Activated gamma-delta T cell treated with anti-CD3 and anti-CD28 coated beads, Interleukin-2, amount 50 U/mL, for 16 hours (primary cell): Measurements from ENCODE around the gene ENTPD2.

Source experiments
- DNase-seq: peaks from one replicate; pipeline ENCODE4 v3.0.0-alpha.2; 2020; ENCODE audit warnings: low read depth

The ENTPD2 gene

DNA sequence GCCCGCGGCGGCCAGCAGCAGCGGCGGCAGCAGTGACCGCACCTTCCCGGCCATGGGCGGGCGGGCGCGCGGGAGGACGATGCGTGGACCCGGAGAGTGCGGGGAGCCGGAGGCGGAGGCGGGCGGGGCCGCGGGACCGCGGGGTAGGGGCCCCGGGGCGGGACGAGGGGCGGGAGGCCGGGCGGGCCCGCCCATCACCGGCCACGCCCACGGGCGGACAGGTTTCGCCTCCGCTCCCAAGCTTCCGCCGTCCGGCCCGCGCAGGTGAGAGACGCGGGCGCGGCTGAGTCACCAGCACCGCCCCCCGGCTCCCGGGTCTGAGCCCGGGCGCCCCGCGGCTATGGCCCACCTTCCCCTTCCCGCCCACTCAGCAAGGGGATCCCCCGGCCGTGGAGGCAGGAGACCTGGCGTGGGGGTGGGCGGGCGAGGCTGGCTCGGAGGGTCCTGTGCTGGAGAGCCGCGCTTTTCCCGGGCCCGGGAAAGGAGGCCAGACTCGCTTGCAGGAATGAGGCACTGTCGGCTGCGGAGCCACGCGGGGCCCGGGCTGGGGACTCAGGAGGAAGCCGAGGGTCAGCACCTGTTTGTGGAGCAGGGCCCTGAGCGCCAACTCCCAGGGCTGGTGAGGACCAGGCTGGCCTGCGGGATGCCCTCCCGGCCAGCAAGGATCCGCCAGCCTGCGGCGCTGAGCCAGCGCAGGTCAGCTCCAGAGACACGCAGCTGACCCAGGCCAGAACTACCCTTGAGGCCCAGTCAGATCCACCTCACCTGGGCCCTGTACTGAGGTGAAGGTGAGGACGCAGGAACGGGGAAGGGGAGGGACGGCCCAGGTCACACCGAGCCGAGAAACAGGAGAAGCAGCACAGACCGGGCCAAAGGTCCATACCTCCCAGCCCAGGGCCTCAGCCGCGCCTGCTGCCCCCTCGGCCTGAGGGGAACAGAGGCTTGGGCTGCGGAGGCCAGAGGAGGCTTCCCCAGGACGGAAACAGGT, at the start of gene ENTPD2:
ENTPD2 (minus strand) TSS at position 118 of the 988 bp plus-strand sequence; CDS start at position 54, 64 bp downstream.
- DNase-seq, result no peak

DNA sequence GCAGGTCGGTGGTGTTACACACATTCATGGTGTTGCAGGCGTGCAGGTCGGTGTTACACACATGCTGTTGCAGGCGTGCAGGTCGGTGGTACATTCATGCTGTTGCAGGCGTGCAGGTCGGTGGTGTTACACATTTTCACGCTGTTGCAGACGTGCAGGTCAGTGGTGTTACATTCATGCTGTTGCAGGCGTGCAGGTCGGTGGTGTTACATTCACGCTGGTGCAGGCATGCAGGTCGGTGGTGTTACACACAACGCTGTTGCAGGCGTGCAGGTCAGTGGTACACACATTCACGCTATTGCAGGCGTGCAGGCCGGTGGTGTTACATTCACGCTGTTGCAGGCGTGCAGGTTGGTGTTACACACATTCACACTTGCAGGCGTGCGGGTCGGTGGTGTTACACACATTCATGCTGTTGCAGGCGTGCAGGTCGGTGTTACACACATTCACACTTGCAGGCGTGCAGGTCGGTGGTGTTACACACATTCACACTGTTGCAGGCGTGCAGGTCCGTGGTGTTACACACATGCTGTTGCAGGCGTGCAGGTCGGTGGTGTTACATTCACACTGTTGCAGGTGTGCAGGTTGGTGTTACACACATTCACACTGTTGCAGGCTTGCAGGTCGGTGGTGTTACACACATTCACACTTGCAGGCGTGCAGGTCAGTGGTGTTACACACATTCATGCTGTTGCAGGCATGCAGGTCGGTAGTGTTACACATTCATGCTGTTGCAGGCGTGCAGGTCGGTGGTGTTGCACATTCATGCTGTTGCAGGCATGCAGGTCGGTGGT, 49.5 kb upstream of the ENTPD2 start:
- no peak for DNase-seq

DNA sequence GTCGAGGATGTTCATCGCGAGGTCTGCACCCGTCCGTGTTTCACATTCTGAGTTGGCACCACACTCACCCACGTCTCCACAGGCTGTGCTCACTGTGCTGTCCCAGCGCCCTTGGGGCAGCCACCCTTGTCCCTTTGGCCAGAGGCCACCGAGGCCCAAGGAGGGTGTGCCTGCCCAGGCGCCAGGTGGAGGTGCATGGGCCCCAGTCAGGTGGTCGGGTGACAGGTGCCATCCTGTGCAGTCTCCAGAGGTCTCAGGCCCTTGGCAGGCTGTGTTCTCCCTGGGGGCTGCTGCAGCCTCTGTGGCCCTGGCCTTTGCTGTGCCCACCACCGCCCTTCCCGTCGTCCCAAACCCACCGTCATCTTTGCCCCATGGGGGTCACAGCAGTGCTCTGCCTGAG, 45.4 kb upstream of the ENTPD2 start:
- DNase-seq, result no peak

DNA sequence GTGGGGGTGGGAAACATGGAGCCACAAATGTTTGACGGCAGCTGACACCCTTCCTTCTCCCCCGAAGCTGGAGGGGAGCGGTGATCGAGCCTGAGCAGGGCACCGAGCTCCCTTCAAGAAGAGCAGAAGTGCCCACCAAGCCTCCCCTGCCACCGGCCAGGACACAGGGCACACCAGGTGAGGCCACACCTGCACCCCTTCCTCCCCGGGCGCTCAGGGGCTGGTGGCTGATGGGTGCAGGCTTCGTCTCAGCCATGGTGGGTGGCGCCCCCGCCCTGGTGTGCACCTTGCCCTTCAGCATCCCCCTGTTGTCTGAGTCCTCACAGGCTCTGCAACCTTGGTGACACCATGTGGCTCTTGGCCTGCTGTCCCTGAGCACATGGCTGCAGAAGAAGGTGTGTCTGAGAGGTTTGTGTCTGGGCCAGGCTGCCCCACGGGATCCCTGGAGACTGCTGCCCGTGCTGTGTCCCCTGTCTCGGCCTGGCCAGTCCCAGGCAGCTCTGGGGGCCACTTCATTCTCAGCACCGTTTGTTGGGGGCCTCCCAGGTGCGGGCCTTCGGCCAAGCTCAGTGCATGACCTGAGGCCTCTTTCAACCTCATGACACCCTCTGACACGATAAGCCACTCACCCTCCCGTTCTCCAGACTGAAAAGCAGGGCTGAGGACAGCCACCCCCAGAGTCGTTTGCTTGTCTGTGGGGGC, 44.1 kb upstream of the ENTPD2 start:
- DNase-seq, result no peak

DNA sequence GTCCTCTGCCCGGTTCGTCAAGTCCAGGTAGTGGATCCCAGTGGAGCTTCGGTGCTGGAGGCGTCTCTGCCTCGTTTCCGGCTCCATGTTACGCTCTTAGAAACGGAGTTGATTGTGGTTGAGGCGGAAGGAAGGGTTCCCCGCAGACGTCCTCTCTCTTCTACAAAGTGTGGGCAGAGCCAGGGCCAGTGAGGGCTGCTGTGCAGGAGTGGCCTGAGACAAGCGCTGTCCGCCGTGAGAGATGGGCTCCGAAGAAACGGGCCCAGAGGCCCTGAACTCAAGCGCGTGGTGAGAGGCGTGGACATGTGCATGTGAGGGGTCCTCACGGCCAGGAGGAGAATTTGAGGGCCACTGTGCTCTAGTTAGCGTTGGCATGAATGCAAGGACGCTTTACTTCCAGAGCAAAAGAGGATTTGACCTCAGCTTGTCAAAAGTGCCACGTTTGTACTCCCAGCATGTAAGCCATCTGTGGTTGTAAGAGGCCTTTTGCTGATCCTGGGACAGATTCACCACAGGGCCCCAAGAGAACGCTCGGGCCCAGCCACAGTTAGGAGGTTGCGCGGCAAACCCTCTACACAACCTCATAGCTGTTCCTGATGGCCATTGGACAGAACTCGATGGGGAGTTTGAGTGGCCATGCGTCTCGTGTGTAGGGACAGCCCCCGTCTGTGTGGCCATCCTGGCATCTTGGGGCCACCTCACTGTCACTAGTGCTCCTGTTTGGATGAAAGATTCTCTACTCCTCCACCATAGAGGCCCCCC, 43.1 kb upstream of the ENTPD2 start:
- no peak for DNase-seq

DNA sequence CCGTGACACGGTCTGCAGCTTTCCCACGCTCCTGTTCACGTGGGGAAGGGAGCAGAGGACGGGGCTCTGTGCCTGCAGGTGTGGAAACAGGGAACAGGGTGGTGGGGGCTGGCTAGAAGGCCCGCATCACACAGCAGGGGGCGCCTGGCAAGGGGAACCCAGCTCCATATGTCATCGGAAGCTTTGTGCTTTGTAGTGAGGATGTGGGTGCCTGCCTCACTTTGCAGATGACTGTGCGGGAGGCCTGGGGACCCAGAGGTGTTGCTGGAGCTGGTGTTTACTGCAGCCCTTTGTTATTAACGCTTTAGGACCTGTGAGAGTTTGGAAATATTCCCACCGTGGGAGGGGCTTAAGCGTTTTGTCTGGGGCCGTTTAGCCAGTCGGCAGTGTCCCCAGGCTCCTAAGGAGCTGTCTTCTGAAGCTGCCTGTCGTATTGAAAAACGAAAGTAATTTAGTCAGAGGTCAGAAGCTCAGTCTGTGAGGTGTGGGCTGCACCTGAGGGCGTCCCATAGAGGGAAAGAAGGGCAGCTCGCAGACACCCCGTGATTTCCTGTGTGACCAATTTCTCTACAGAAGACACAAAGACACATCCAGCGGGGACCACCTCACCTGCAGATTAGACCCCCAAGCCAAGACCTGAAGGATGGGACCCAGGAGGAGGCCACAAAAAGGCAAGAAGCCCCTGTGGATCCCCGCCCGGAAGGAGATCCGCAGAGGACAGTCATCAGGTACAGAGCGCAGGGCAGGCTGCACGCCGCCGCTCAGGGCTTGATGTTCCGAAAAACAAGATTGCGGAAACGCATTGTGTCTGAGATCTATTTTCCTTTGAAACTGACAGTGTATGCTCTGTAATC, 42.0 kb upstream of the ENTPD2 start:
- peak; percentile 84 for DNase-seq

DNA sequence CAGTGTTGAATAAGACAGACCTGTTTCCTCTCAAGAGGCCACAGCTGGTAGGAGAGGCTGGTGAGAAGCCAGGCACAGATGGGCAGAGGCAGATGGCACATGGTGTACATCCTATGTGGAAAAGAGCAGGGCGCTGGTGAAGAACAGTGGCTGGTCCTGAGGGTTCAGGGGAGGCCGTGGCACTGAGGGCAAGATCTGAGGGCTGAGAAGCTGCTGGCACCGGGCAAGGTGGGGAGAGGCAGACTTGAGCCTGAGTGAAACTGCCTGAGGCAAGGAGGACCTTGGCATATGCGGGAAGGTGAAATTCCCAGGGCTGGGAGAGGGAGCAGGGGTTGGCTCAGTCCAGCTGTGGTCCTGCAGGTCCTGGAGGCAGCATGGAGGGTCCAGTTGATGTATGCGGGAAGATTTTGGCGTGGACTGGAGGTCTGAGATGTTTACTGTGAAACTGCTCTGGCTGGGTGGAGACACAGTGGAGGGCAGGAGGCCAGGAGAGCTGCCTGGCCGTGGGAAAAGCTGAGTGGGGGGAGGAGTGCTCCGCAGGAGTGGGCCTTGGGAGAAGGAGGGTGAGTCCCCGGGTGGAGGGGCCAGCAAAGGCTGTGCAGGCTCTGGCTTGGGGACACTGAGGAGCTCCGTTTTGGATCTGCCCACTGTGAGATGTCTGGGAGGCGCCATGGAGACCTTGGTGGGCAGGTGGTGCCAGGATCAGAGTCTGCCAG, 35.5 kb upstream of the ENTPD2 start:
- no peak for DNase-seq

DNA sequence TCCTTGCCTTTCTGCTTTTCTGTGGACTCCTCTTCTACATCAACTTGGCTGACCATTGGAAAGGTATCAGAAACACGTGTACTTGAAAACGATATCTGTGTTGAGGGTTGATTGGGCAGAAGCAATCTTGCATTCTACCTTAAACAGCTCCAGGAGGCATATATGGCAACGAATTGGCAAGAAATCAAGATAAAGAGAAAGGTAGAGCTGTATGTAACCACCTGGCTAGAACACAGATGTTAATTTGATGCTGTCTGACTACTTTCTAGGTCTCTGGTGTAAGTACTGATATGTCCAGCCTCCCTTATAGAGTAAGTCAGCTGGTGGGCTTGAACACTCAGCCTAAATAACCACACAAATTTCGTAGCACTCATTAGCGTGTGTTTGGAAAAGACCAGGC, 34.3 kb upstream of the ENTPD2 start:
- DNase-seq, result no peak

DNA sequence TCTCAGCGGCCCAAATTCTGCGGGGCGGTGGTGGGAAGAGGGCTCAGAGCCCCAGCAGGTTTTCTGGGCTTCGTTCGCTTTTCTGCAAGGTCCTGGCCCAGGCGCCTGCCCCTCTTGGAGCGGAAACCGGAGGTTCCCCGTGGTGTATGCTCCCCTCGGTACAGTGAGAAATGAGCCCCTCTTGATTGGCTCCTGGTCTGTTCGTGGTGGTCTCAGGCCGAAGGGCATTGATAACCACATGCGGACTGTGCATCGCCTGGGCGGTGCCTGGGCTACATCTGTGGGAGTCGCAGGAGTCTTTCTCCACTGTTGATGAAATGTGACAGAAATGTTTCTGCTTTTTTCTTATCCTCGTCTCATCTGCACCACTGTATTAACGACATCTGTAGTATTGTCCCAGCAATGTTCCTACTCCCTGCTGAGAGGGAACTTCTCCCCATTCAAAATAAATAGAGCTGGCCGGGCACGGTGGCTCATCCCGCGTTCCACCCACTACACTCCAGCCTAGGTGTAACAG, 33.6 kb upstream of the ENTPD2 start:
- DNase-seq, result no peak

DNA sequence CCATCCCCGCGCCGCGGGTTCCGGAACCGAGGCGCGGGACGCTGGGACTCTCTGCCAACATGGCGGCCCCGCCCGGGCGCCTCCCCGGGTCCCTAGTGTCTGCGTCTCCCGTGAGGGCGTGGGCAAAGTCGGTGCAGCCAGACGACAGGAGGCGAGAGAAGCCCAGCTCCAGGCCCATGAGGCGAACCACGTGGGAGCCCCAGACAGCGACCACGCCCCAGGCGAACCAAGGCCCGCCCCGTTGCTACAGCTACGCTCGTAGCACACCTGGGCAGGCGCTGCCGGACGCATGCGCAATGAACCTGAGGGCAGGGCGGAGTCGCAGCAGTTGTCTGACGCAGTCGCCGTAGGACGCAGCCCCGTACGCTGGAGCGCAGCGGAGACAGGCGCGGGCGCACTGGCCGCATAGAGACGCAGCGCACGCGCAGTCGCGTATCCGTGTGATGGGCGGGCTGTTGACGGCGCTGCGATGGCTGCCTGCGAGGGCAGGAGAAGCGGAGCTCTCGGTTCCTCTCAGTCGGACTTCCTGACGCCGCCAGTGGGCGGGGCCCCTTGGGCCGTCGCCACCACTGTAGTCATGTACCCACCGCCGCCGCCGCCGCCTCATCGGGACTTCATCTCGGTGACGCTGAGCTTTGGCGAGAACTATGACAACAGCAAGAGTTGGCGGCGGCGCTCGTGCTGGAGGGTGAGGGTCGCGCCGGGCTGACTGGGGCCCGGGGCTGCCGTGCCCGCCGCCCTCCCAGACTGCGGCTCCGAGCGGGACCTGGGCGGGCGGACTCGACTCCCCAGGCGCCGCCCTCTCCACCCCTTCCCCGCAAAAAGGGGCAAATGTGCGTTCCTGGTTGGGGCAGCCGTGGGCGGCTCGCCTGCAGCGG, 32.9 kb upstream of the ENTPD2 start, which contains the start of gene MAN1B1:
MAN1B1 (plus strand) TSS at position 455 of the 878 bp plus-strand sequence; CDS start at position 470, 15 bp downstream.
- peak; percentile 97 for DNase-seq

DNA sequence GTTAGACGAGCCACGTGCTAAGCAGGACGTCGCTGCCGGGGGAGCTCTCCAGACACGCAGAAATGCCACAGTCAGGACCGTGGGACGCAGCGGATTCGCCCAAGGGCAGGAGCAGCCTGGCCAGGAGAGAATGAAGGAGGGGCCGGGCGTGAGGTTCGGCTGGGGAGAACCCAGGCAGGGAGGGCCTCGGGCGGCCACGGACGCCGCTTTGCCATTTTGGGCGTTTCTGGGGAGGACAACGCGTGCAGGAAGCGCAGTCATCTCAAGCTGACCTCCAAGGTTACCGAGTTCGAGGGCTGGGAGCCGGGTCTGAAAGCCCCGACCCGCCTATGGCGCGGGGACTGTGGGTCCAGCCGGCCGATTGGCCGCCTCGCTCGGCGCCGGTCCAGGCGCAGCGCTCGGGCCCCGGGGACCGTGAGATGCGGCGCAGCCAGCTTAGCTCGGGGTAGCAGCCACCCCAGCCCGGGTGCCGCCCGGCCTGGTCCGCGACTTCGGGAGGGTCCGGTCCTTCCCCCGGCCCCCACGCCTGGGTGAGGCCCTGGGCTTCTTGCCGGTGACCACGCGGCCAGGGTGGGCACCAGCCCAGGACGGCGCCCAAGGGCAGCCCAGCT, 32.2 kb upstream of the ENTPD2 start:
- no peak for DNase-seq

DNA sequence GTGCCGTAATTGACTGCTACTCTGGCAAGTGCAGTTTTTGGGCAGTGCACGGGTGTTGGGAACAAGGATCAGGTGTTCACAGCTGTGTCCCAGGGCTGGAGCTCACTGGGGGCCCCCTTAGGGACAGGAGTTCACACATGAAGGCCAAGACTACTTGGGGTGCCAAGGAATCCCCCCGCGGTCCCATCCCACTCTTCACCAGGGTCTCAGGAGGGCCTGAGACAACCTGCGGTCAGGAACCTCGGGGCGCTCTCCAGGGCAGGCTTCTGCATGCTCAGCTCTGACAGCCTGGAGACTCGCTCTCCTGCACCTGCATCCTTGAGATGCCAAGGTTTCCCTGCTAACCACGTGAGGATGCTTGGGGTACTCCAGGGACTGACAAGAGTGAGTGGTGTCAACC, 30.7 kb upstream of the ENTPD2 start:
- no peak for DNase-seq

DNA sequence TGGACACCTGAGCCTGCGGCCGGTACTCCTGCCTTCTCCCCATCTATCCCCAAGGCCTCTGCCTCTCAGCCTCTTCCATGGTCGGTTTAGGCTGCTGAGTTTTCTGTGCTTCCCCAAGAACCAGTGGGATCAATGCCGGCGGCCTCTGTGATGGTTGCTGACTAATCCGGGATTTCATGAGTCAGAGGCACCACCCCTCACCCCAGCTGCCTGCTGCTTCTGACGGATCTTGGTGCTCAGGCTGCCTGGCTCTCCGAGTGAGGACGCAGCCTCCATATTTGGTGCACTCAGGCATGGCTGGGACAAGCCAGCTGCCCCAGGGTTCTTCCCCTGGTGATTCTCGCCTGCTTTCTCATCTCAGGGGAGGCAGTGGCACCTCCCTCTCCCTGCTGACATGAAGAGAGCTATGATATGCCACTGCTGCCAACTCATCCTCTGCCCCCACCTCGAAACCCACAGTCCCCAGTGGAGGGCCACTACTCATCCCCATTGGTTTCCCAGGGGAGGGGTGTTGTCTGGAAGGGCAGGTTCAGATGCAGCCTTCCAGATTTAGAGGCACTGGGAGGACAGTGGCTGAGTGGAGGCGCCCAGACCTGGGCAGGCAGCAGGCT, 29.6 kb upstream of the ENTPD2 start:
- no peak for DNase-seq

DNA sequence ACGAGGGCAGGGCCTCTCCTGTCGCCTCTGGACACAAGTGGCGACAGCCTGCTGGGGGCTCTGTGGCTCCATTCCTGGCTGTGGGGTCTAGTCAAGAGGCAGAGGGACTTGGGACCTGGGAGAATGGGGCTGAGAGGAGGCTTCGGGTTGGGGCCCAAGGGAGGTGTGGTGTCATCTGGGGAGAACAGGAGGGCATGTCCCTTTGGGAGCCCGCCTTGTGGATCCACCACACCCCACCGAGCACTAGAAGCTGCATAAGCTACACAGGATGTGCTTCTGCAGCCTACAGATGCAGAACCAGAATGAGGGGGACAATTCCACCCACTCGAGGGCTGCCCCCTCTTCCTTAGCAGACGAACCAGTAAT, 29.0 kb upstream of the ENTPD2 start:
- DNase-seq, result no peak

DNA sequence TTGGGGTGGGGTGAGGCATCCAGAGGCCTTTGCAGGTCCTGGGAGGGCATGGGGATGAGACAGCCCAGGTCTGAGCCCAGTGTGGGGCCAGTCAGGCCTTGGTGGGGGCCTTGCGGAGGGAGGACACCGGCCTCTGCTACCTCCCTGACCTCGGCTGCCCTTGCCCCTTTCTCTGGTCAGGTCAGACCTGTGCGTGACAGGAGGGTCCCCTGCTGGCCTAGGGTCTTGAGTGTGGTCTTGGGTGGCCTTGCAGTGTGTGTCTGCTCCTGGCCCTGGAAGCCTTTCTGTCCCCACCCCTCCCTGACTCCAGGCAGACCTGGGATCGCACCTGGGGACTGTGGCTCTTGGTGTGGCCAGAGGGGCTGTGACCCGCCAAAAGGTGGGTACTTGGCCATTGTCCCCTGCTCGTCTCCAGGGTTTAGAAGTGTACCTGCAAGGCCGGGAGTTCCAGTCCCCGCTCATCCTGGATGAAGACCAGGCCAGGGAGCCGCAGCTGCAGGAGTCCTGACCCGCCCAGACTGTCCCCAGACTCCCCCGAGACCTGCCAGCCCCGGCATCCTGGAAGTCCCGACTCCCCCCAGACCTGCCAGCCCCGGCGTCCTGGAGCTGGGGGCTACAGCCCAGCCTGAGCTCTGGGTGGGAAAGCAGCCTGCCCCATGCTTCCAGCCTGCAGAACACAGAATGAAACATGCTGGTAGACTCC, 28.5 kb upstream of the ENTPD2 start:
- no peak for DNase-seq

DNA sequence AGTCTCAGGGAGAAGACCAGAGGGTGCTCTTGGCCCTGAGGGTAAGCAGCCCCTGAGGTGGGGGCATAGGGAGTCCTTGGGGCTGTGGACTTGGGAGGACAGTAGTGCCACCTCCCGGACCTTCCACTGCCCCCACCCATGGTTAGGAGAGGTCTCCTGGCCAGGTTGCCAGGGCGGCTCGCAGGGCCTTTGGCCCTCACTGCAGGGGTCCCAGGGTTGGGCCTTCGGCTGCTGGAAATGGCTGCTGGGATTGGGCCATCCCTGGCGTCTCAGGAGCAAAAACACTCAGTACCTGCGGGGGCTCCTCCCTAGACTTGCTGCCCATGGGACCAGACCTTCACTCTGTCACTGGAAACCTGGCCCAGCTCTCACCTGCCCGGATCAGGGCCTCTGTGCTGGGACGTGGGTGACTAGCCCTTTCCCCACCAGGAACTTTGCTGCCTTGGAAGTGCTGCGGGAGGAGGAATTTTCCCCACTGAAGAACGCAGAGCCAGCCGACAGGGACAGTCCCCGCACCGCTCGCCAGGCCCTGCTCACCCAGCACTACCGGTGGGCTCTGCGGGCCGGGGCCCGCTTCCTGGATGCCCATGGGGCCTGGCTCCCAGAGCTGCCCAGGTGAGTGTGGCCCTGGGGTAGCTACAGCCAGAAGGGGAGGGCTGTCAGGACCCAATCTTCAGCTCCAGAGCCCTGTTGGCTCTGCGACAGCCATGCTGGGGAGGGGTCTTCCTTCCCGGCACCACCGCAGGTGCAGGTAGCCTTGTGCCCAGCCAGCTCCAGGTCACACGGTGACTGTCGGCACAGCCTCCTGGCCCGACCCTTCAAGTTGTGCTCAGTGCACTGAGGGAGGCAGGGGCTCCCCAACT, 26.6 kb upstream of the ENTPD2 start:
- no peak for DNase-seq
